NCI-H460 (cell line): Measurements from ENCODE around the gene THAP3. TPM values are rescaled to one million over a fixed set of nuclear protein-coding genes. Genes with fewer than 3 reads are reported as not detected.
"Not testable (repeated sequence)": the region's sequence is repeated elsewhere in the genome, so short reads cannot be mapped to it uniquely, and the experiment has no call there.

Experiments
- DNase-seq: peaks from one replicate; pipeline ENCODE4 v3.0.0-alpha.2; 2016; ENCODE audit warnings: low read depth; ENCODE audit errors: extremely low read depth
- total RNA-seq: library from RNA; depleted of rRNA; stranded (reverse); fragments of >200 nt; shearing (Covaris generic); gene quantifications from 2 replicates; pipeline ENCODE4 v1.2.3, GENCODE V29; 2014

The THAP3 gene
- total RNA-seq, 1 experiment from 2014 or later: 24.4 TPM

- DNase-seq: no peak
Measured at GRCh38 chr1:6590046-6590445, 34.6 kb upstream of the THAP3 start.

- no peak for DNase-seq
Measured at GRCh38 chr1:6591222-6591621, 33.4 kb upstream of the THAP3 start.

GRCh38 chr1:6591644-6592043 lies 33.0 kb upstream of the THAP3 start:
- no peak for DNase-seq

- no peak for DNase-seq
Measured at GRCh38 chr1:6592441-6592840, 32.2 kb upstream of the THAP3 start.

- DNase-seq: no peak
Measured at GRCh38 chr1:6592865-6593593, 31.6 kb upstream of the THAP3 start.

GRCh38 chr1:6593810-6594209 lies 30.9 kb upstream of the THAP3 start:
- no peak for DNase-seq

- no peak for DNase-seq
Measured at GRCh38 chr1:6594977-6595740, 29.5 kb upstream of the THAP3 start.

GRCh38 chr1:6596351-6596750 lies 28.3 kb upstream of the THAP3 start:
- no peak for DNase-seq

- no peak for DNase-seq
Measured at GRCh38 chr1:6596886-6597776, 27.5 kb upstream of the THAP3 start.

GRCh38 chr1:6597777-6598131 lies 26.9 kb upstream of the THAP3 start:
- no peak for DNase-seq

- DNase-seq: no peak
Measured at GRCh38 chr1:6599141-6599975, 25.3 kb upstream of the THAP3 start.

- DNase-seq: not testable (repeated sequence)
Measured at GRCh38 chr1:6599991-6600390, 24.7 kb upstream of the THAP3 start.

GRCh38 chr1:6600410-6601048 lies 24.1 kb upstream of the THAP3 start:
- no peak for DNase-seq

- DNase-seq: peak; percentile 62
Measured at GRCh38 chr1:6601049-6601922, 23.4 kb upstream of the THAP3 start.

GRCh38 chr1:6601923-6602668 lies 22.6 kb upstream of the THAP3 start:
- no peak for DNase-seq

- peak; percentile 77 for DNase-seq
Measured at GRCh38 chr1:6602669-6603237, 21.9 kb upstream of the THAP3 start, which contains the start of gene KLHL21. KLHL21 (minus strand) TSS chr1:6602869; CDS start chr1:6602817, 52 bp downstream.

- DNase-seq: no peak
Measured at GRCh38 chr1:6603238-6603914, 21.3 kb upstream of the THAP3 start.
